ENCODE results near the gene DBNL.
A peak's percentile ranks its signal among the peaks of the same experiment; 100 is the strongest.
"Not testable (repeated sequence)": the region's sequence is repeated elsewhere in the genome, so short reads cannot be mapped to it uniquely, and the experiment has no call there.

DBNL gene

GRCh38 chr7:44044315-44045225, at the start of gene DBNL:
TSS of gene DBNL (plus strand) at chr7:44044702. CDS start at chr7:44044738, 36 bp downstream.
- DNase-seq (ENCODE audit: low read depth, low spot score): no peak

GRCh38 chr7:43997532-43997931, 47.0 kb upstream of the DBNL start, which contains the start of gene SPDYE1:
TSS of gene SPDYE1 (plus strand) at chr7:43997897. CDS start at chr7:43999950, 2,053 bp downstream.
- not testable (repeated sequence) for DNase-seq (ENCODE audit: low read depth, low spot score)

- not testable (repeated sequence) for DNase-seq (ENCODE audit: low read depth, low spot score)
These were observed 32.4 kb upstream of the DBNL start for GRCh38 chr7:44012081-44012480.

DNA sequence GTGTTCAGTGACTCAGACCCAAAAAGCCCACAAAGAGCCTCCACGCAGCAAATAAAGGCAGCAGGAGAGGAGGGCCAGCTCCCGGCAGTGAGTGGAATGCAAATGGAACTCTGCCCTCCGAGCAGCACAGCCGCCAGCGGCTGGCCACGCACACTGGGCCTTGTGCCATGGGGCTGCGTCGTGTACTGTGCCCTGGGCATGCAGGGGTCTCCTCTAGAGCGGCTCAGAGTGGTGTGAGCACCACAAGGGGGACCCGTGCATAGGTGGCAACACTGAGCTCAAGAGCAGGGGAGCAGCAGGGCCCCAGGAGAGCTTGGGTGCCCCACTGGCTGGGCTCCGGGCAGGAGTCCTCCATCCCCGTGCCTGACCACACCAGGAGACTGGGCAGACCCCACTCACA, 29.4 kb upstream of the DBNL start:
- not testable (repeated sequence) for DNase-seq (ENCODE audit: low read depth, low spot score)

DNA sequence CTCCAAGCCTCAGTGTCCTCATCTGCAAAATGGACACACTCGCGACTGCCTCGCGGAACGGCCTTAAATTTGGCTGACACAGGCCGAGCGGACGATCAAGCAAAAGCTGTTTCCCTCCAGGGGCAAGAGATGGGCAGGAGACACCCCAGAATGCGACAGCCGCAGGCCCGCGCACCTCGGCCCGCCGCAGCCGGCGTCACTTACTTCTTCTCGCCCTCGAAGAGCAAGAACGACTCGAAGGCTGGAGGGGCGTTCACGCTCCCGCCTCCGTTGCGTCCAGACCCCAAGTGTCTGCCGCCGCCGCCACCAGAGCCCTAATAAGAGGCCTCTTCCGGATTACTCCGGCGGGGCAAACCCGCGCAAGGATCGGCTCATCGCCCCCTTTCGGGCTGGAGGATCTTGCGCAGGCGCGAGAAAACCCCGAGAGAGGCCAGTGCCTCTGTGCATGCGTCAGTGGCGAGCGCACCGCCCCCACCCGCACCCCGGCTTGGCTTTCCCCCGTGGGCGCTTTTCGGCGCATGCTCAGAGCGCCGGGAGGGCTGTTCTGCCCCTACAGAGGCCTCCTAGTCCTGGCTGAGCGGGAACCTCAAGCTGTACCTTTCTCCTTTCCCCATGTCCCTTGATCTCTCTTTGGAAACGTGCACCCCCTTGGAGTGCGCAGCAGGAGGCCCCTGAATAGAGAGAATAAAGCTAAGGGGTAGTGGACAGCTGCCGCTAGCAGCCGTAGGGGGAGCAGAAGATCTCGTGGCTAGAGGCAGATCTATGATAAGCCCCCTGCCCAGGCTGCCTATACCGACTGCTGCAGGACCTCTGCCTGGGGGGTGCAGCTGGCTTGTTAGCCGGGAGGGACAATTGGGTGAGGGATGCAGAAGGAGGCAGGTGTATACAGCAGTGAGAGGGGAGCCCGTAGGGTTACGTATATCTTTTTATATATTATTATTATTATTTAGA, 25.4 kb upstream of the DBNL start:
- DNase-seq (ENCODE audit: low read depth, low spot score): peak; percentile 63

DNA sequence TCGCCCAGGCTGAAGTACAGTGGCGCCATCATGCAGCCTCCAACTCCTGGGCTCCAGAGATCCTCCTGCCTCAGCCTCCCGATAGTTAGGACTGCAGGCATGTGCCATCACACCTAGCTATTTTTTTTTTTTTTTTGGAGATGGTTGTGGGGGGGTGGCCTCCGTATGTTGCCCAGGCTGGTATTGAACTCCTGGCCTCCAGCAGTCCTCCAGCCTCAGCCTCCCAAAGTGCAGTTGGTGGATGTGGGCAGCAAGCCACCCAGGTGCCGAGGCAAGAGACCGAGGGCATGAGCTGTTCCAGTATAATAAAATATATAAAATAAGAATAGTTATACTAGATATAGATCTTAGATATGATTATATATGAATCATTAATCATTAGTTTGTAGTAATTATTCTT, 24.7 kb upstream of the DBNL start:
- DNase-seq (ENCODE audit: low read depth, low spot score): not testable (repeated sequence)

DNA sequence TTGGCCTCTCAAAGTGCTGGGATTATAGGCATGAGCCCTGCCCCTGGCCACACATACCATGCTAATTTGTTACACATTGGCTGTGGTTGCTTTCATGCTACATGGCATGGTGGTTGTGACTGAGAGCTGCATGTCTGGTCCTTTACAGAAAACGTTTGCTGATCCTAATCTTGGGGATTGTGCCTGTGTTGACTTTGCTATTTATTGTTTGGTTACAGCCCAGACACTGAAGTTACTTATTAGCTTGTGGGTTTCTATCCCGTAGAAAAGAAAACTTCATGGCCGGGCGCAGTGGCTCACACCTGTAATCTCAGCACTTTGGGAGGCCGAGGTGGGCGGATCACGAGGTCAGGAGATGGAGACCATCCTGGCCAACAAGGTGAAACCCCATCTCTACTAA, 22.4 kb upstream of the DBNL start:
- not testable (repeated sequence) for DNase-seq (ENCODE audit: low read depth, low spot score)

DNA sequence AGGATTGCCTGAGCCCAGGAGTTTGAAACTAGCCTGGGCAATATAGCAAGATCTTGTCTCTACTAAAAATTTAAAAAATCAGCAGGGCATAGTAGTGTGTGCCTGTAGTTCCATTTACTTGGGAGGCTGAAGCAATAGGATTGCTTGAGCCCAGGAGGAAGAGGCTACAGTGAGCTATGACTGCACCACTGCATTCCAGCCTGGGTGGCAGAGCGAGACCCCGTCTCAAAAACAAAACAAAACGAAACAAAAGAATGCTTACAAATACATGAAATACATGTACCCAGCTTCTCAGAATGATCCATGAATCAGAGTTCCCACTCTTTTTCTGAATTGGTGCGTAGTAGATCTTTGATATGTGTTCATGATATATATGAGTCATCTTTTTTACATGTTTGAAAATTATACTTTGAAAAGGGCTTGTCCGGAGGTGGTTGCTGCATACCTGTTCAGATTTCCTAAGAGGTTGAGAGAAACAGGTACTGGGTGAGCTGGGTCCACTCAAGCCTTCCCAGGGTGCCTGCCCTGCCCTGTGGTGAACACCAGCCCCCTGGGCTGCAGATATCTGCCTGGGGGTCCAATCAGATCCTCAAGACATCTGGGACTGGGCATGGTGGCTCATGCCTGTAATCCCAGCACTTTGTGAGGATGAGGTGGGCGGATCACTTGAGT, 21.6 kb upstream of the DBNL start:
- DNase-seq (ENCODE audit: low read depth, low spot score): not testable (repeated sequence)

GRCh38 chr7:44029433-44029832, 15.1 kb upstream of the DBNL start:
- DNase-seq (ENCODE audit: low read depth, low spot score): not testable (repeated sequence)

- DNase-seq (ENCODE audit: low read depth, low spot score): not testable (repeated sequence)
These were observed 14.5 kb upstream of the DBNL start for GRCh38 chr7:44030029-44030428.

DNA sequence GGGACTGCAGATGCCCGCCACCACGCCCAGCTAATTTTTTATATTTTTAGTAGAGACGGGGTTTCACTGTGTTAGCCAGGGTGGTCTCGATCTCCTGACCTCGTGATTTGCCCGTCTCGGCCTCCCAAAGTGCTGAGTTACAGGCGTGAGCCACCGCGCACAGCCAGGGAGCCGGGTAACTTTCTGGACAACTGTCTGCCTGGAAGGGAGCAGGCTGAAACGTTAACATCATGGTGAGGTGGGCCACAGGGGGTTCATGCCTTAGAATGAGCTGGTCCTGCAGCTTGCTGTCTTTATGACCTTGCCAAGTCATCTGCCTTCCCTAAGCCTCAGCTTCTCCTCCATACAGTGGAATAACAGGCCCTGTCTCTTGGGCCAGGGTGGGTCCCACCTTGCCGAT, 13.2 kb upstream of the DBNL start:
- DNase-seq (ENCODE audit: low read depth, low spot score): not testable (repeated sequence)

GRCh38 chr7:44032031-44032430, 12.5 kb upstream of the DBNL start:
- not testable (repeated sequence) for DNase-seq (ENCODE audit: low read depth, low spot score)

GRCh38 chr7:44033971-44034844, 10.3 kb upstream of the DBNL start:
- DNase-seq (ENCODE audit: low read depth, low spot score): not testable (repeated sequence)

- DNase-seq (ENCODE audit: low read depth, low spot score): not testable (repeated sequence)
These were observed 8.1 kb upstream of the DBNL start for GRCh38 chr7:44036364-44036763.

DNA sequence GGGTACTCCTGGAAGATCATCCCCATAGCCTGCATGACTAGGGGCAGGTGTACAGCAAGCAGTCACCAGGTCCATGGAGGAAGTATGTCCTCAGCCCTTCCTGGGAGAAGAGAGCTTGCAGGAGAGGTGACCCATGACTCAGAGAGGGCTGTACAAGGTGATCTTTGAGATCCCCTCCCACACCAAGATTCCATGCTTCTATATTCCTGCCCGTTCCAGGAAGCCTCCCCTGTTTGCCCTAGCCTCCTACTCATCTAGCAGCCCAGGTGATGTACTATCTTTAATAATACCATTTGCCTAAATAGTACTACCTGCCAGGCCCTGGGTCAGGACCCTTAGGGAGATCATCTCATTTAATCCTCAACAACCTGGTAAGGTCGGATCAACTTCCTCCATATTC, 6.6 kb upstream of the DBNL start:
- not testable (repeated sequence) for DNase-seq (ENCODE audit: low read depth, low spot score)

- DNase-seq (ENCODE audit: low read depth, low spot score): not testable (repeated sequence)
These were observed 5.9 kb upstream of the DBNL start for GRCh38 chr7:44038553-44038952.

GRCh38 chr7:44038961-44039558, 5.4 kb upstream of the DBNL start:
- DNase-seq (ENCODE audit: low read depth, low spot score): not testable (repeated sequence)

GRCh38 chr7:44039800-44040492, 4.6 kb upstream of the DBNL start:
- DNase-seq (ENCODE audit: low read depth, low spot score): not testable (repeated sequence)

DNA sequence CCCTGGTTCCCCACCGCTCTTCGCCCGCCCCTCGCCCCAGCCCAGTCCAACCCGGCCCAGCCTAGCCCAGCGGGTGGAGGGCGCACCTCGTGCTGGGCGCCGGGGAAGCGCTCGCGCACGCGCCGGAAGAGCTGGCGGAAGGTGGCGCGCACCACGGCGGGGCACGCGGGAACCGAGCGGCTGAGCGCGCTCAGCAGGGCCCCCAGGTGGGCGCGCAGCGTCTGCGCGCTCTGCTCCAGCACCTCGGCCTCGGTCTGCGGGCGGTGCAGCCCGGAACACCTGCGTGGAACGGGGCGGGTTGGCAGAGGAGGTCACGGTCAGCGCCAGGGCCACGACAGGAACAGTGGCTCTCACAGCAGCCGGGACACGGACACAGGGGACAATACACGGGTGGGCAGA, 4.0 kb upstream of the DBNL start:
- not testable (repeated sequence) for DNase-seq (ENCODE audit: low read depth, low spot score)

All from iPS DF 19.7 (cell line).